Left ventricle myocardium inferior (tissue), 1 donor: ENCODE results near the gene DLG2. TPM values are rescaled to one million over a fixed set of nuclear protein-coding genes. Genes with fewer than 3 reads are reported as not detected.

ENCODE experiments used
- DNase-seq: peaks from one replicate; pipeline ENCODE4 v3.0.0-alpha.2; 2020
- H3K27ac ChIP-seq: fragments of 200-600 bp; replicated peaks from 2 replicates; pipeline ENCODE4 v1.8.0; 2021
- H3K27me3 ChIP-seq: fragments of 200-600 bp; 2 replicates; pipeline ENCODE4 v1.8.0; 2021; ENCODE audit warnings: low read depth
- H3K36me3 ChIP-seq: fragments of 200-600 bp; 2 replicates; pipeline ENCODE4 v1.8.0; 2021
- H3K4me1 ChIP-seq: fragments of 200-600 bp; 2 replicates; pipeline ENCODE4 v1.8.0; 2021
- H3K4me3 ChIP-seq: fragments of 200-600 bp; 2 replicates; pipeline ENCODE4 v1.8.0; 2021; ENCODE audit warnings: mild to moderate bottlenecking, moderate library complexity
- H3K9me3 ChIP-seq: fragments of 200-600 bp; replicated peaks from 2 replicates; pipeline ENCODE4 v1.8.0; 2021
- intact Hi-C: fragments of 100-400 bp; cut with micrococcal nuclease; formaldehyde crosslinking; loops from one replicate; pipeline ENCODE4 v1.11.0; 2022
- total RNA-seq: library from RNA; stranded (reverse); fragmentation: NEBNext Ultra II Directional; extraction: Animal tissue kit (Norgen Biotek cat#: 25700); gene quantifications from one replicate; pipeline ENCODE4 v1.2.1, GENCODE V29; 2021
- TF ChIP-seq, protein P1 (sequence below): fragments of 200-600 bp; IDR thresholded peaks from 2 replicates; pipeline ENCODE4 v1.8.0; 2021; ENCODE audit warnings: antibody characterized with exemption, mild to moderate bottlenecking, borderline replicate concordance
- donor health status: DM: no; HTN: yes; CAD: no; lungs with severe emphysema.

Gene DLG2
- total RNA-seq, 1 donor from 2014 or later: 6.5 TPM

DNA sequence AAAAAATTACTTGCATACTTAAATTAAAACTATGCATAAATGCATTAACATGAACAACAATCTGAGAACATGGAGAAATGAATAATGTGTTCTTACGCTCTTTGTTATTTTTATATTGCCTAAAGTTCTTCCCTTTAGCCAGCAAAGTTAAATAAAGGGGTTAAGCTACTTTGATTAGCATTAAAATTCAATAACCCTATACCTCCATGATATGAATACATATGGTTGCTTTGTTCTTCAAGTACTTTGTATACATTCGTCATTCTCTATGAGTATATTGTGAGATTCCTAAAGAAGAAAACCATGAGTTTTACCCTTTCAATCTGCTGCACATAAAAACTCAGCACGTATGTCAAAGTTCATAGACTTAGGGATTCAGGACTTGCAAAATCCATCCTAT, 578.3 kb downstream of the DLG2 start:
- no peaks in the 10 kb centered on the region for H3K36me3 ChIP-seq
- no peak overlapping the region for H3K27ac ChIP-seq
- H3K27me3 ChIP-seq: no peaks in the 10 kb centered on the region
- intact Hi-C loops: no loop called here
- TF ChIP-seq, protein P1, sequence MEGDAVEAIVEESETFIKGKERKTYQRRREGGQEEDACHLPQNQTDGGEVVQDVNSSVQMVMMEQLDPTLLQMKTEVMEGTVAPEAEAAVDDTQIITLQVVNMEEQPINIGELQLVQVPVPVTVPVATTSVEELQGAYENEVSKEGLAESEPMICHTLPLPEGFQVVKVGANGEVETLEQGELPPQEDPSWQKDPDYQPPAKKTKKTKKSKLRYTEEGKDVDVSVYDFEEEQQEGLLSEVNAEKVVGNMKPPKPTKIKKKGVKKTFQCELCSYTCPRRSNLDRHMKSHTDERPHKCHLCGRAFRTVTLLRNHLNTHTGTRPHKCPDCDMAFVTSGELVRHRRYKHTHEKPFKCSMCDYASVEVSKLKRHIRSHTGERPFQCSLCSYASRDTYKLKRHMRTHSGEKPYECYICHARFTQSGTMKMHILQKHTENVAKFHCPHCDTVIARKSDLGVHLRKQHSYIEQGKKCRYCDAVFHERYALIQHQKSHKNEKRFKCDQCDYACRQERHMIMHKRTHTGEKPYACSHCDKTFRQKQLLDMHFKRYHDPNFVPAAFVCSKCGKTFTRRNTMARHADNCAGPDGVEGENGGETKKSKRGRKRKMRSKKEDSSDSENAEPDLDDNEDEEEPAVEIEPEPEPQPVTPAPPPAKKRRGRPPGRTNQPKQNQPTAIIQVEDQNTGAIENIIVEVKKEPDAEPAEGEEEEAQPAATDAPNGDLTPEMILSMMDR: no peak
- DNase-seq: no peak
- H3K4me1 ChIP-seq: no peaks in the 10 kb centered on the region
- H3K4me3 ChIP-seq: no peak overlapping the region
- no peaks in the 10 kb centered on the region for H3K9me3 ChIP-seq

GRCh38 chr11:85045716-85046115, 581.4 kb downstream of the DLG2 start:
- TF ChIP-seq, protein P1: no peak
- Histone ChIP-seq H3K4me1 (no peaks in the 10 kb centered on the region), H3K36me3 (no peaks in the 10 kb centered on the region), H3K27me3 (no peaks in the 10 kb centered on the region), H3K4me3 (no peak overlapping the region), H3K27ac (no peak overlapping the region), H3K9me3 (no peaks in the 10 kb centered on the region)
- intact Hi-C loops: no loop called here
- no peak for DNase-seq

- no peaks in the 10 kb centered on the region for H3K36me3 ChIP-seq
- no peak overlapping the region for H3K4me3 ChIP-seq
- intact Hi-C loops: no loop called here
- H3K9me3 ChIP-seq: no peaks in the 10 kb centered on the region
- no peaks in the 10 kb centered on the region for H3K27me3 ChIP-seq
- no peaks in the 10 kb centered on the region for H3K4me1 ChIP-seq
- H3K27ac ChIP-seq: no peak overlapping the region
- no peak for DNase-seq
- TF ChIP-seq, protein P1: no peak
Measured at GRCh38 chr11:85044911-85045310, 582.2 kb downstream of the DLG2 start.

DNA sequence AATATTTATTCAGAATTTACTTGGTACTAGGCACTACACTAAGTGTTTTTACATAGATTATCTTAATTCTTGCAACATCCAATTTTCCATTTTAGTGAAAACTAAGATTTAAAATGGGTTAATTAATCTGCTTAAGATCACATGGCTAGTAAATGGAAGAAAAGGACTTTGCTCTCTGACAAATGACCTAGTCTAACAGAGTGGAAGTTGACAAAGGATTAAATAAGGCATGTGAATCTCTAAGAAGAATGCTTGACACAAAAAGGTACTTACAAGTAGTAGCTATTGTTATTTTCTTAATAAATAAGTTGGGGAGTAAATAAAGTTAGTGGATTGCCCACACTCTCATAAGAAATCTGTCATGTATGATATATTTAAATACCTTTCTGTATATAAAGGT, 584.8 kb downstream of the DLG2 start:
- TF ChIP-seq, protein P1: no peak
- Histone ChIP-seq H3K27ac (no peak overlapping the region), H3K9me3 (no peaks in the 10 kb centered on the region), H3K27me3 (no peaks in the 10 kb centered on the region), H3K4me1 (no peaks in the 10 kb centered on the region), H3K36me3 (no peaks in the 10 kb centered on the region), H3K4me3 (no peak overlapping the region)
- DNase-seq: no peak
- intact Hi-C loops: no loop called here

DNA sequence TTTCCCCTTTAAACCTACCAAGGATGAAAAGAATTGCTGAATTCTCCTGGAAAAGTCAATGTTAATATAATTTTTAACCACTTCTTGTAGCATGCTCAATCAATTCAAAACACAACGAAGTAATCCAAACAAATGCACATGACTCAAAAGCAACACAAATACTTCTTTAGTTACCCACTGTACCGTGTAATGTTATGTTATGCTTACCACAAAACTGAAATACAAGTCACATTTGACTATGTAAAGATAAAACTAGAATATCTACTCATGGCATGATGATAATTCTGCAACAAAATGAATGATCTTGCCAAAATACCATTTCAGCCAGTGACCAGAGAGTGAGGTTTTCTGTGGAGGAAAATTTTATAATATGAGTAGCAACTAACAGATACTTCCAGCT, 587.0 kb downstream of the DLG2 start:
- no peaks in the 10 kb centered on the region for H3K4me1 ChIP-seq
- DNase-seq: no peak
- no peak overlapping the region for H3K4me3 ChIP-seq
- H3K27me3 ChIP-seq: no peaks in the 10 kb centered on the region
- H3K27ac ChIP-seq: no peak overlapping the region
- TF ChIP-seq, protein P1: no peak
- no peaks in the 10 kb centered on the region for H3K36me3 ChIP-seq
- H3K9me3 ChIP-seq: no peaks in the 10 kb centered on the region
- intact Hi-C loops: no loop called here

DNA sequence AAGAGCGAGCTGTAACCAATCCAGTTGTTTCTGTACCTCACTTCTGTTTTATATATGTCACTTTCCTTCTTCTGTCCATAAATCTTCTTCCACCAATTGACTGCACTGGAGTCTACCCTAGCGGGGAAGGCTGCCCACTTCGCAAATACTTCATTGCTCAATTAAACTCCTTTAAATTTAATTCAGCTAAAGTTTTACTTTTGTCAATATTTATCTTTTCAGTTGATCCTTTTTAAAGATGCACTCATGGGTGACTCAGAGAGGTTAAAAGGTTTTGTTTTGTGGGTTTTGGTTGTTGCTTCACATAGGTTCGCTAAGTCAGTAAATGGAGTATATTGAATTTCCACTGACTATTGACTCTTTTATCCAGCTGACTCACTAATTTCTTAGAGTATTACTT, 597.2 kb downstream of the DLG2 start:
- Histone ChIP-seq H3K27me3 (no peaks in the 10 kb centered on the region), H3K4me3 (no peak overlapping the region), H3K27ac (no peak overlapping the region), H3K4me1 (no peaks in the 10 kb centered on the region), H3K9me3 (no peaks in the 10 kb centered on the region), H3K36me3 (no peaks in the 10 kb centered on the region)
- TF ChIP-seq, protein P1: no peak
- intact Hi-C loops: no loop called here
- no peak for DNase-seq
